ENCODE data around the gene ASPHD2.

GRCh38 chr22:26391623-26392022 is 37.4 kb upstream of the ASPHD2 start:
- TF ChIP-seq CTCF (IDR thresholded peaks at IDR 0.05) (no peak), TEAD4 (IDR thresholded peaks at IDR 0.05; ENCODE audit: borderline replicate concordance, insufficient read depth) (no peak), EP300 (IDR thresholded peaks at IDR 0.05; ENCODE audit: borderline replicate concordance in 1 of 2, low read depth in 1 of 2, low read length in 1 of 2) (no peak), RAD21 (IDR thresholded peaks at IDR 0.05; ENCODE audit: low read length) (no peak)
- TF ChIP-seq, protein P1, sequence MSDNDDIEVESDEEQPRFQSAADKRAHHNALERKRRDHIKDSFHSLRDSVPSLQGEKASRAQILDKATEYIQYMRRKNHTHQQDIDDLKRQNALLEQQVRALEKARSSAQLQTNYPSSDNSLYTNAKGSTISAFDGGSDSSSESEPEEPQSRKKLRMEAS (IDR thresholded peaks at IDR 0.05; ENCODE audit: low read depth): no peak

Measured in SK-N-SH (cell line).